Gastroesophageal sphincter (tissue), 3 donors: Measurements from ENCODE around the gene GUF1.

ENCODE experiments used
- CTCF ChIP-seq, 4 experiments: fragments of 200-600 bp in 2 of 4; fragments of 450-650 bp in 2 of 4; sonication (generic) in 1 of 4; IDR thresholded peaks; one replicate each; pipeline ENCODE4 v1.5.1; 2017 to 2019; ENCODE audit warnings: antibody characterized with exemption in 4 of 4, mild to moderate bottlenecking in 2 of 4, moderate library complexity in 2 of 4
- POLR2A ChIP-seq, 2 donors: fragments of 450-650 bp; IDR thresholded peaks; one replicate each; pipeline ENCODE4 v1.6.1; 2017; ENCODE audit warnings: antibody characterized with exemption in 2 of 2, mild to moderate bottlenecking in 2 of 2, moderate library complexity in 1 of 2
- POLR2AphosphoS5 ChIP-seq: sonication (generic); formaldehyde crosslinking; IDR thresholded peaks from one replicate; pipeline ENCODE4 v1.6.1; 2017; ENCODE audit warnings: antibody characterized with exemption

- TF ChIP-seq POLR2A (IDR thresholded peaks at IDR 0.05) (peak; percentile 32 to 58), CTCF (IDR thresholded peaks at IDR 0.05) (no peak), POLR2AphosphoS5 (peak; percentile 85)
Measured at GRCh38 chr4:44678094-44679041, at the start of gene GUF1.
